CD4-positive, alpha-beta T cell treated with Interleukin-6 for 4 hours (primary cell): ENCODE data around the gene ABCC2.
"Not testable (repeated sequence)": the region's sequence is repeated elsewhere in the genome, so short reads cannot be mapped to it uniquely, and the experiment has no call there.

Source experiments
- DNase-seq: peaks from one replicate; pipeline ENCODE4 v3.0.0-alpha.2; 2020; ENCODE audit warnings: mixed read lengths

ABCC2 gene

DNA sequence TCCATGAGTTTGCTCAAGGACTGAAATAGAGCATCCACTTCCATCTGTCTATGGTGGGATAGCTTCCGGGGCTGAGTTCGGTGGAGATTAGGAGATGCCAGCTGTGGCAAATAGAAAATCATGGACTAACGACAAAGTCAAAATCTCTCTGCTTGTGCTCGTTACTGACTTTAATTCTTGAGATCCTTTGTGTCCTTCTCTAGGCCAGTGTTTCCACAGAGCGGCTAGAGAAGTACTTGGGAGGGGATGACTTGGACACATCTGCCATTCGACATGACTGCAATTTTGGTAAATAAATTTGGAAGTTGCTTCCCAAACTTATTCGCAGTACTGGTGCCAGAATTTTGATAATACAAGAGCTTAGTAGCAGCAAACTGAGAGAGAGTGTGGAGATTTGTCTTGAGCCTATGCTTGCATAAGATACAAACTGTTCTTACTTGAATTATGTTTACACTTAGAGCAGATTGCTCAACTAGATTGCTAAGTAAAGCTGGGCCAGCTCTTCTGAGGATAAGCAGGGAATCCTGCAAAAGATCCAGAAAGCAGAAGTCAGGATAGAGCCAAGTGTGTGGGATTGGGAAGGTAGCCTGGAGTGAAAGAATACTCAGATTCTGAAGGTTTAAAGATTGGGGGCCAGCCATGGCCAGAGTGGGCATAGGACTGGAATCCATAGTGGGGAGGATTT is 27.6 kb downstream of the ABCC2 start:
- DNase-seq = no peak

DNA sequence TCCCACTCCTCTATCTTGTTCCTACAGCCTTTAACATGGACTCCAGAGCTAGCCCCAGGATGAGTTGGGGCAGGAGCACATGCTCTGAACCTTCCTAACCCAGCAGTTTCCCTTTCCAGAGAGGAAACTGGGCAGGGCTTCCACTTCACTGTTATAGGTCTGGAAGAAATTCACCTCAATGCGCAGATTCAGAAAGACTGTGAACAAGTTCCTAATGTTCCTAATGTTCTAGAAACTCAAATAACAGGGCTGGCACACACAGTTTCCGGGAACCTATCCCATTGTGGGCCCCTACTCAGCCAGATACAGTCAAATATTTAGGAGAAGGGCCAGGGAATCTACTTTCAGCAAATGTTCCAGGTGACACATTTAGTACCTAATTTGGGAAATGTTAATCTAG is 29.7 kb downstream of the ABCC2 start:
- DNase-seq = no peak

DNA sequence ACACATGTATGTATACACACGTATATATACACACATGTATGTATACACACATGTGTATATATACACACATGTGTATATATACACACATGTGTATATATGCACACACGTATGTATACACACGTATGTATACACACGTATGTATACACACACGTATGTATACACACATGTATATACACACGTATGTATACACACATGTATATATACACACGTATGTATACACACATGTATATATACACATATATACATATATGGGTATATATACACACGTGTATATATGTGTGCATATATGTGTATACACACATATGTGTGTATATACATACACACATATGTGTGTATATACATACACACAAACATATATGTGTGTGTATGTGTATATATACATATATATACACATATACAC is 31.7 kb downstream of the ABCC2 start:
- no peak for DNase-seq

DNA sequence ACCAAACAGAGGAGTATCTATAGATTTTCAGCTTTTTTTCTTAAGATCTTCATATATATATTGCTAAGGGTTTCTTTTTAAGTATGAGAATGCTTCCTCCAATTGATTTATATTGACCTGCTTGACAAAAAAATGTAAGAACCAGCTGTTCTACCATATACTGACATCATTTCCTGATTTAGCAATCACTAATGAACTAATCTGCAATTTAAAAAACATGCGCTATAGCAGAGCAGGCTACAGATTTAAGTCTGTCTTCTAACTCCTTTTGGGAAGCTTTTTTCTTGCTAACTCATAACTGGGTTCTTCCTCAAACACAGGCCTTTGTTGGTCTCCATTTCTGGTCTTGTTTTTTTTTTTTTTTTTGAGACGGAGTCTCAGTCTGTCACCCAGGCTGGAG is 33.2 kb downstream of the ABCC2 start:
- no peak for DNase-seq

DNA sequence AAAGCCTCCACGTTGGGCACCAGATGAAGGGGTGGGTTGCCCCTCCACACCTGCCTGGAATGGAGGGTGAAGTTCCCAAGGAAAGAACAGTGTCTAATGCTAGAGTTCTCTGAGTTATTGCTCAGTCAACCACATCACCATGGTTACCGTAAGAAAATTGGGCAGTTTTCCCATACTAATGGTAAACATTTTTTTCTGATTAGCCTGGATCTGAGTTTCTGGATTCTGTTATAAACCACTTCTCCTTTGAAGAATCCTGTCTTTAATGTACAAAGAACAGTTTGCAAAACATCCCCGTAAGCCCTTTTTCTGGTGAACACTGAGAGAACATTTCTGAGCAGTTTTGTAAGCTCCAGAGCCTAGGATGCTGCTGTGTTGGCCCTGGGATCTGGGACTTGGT is 45.5 kb downstream of the ABCC2 start:
- no peak for DNase-seq

DNA sequence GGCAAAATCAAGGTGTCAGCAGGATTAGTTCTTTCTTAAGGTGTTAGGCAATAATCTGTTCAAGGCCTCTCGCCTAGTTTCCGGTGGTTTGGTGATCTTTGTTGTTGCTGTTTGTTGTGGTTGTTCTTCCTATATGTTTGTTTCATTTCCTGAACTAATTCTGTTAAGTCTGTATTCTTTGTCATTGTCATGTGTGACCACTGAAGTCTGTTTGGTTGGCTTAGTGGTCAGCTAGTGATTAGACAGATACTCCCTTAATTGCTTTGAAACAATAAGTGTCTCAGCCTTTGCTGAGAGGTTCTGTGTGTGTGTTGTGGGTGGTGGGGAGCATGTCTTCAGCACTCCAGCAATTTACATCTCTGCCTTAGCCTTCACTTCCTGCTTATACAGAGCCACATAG is 46.0 kb downstream of the ABCC2 start:
- no peak for DNase-seq

DNA sequence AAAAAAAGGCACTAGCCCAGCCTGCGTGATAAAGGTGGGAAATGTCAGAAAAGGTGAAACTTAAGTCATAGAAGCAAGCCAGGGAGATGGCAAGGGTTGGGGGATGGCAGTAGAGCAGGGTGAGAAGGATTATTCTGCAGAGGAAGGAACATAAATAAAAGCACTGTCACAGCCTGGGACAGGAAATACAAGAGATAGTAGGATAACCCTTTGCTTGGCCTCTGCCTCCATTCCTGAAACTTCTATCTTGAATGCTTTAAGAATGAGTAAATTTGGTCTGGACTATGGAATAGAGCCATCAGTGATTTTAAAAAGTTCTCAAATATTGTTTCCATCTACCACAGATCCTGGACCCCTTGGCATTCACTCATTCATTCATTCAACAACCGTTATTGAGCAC is 50.0 kb downstream of the ABCC2 start:
- no peak for DNase-seq

DNA sequence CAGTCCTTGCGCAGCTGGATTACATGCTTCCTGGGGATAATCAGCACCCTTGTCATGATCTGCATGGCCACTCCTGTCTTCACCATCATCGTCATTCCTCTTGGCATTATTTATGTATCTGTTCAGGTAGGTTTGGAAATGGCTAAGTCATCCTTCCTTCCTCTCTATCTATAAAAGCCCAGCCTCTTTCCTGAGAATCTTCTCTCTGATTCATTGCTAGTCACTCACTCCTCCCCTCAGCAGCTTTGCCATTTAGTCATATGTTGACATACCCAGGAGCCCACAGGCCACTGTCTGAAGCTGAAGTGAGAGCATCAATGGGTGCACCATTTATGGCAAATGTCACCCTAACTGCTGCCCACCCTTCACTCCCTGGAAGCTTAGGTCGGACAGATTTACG is 52.0 kb downstream of the ABCC2 start:
- DNase-seq = no peak

DNA sequence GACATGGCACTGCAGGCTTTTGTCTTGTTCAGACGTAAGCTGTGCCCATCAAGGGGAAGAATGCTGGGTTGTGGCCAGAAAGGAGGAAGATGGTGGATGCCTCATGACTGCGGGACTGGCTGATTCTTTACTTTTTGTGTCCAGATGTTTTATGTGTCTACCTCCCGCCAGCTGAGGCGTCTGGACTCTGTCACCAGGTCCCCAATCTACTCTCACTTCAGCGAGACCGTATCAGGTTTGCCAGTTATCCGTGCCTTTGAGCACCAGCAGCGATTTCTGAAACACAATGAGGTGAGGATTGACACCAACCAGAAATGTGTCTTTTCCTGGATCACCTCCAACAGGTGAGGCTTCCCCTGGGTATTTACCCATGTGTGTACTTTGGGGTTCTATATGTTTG is 53.5 kb downstream of the ABCC2 start:
- DNase-seq = no peak

DNA sequence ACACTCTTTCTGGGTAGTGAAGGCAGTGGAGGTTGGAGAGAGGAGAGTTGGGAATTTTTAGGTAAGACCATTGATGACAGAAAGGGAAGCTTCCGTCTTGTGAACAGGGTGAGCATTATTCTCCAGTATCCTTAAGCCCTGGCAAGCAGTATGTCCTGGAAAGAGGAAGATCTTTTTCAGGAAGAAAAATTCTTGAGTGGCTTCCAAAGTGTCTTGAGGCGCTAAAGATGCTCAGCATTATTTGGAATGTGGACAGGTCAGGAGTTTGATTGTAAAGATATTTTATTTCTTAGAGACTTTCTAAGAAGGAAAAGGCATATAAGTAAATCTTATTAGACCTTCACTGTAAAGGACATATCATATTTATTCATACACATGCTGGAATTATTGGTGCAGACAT is 54.3 kb downstream of the ABCC2 start:
- no peak for DNase-seq

DNA sequence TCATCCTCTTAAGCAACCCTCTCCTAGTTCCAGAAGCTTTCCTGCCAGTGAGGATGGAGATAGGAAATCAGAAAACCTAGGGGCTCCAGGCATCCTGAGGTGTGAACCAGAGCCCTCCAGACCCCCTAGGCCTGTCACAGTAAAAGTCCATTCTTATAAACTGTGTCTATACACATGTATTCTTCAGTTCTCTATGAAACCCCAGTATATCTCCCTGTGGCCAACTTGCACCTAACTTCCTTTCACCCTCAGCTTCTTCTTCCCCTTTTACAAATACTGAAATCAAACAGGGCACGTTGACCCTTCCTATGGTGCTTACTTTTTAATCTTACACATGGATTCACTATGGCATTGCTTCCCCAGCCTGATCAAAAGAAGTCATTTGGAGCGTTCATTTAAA is 58.4 kb downstream of the ABCC2 start:
- not testable (repeated sequence) for DNase-seq

DNA sequence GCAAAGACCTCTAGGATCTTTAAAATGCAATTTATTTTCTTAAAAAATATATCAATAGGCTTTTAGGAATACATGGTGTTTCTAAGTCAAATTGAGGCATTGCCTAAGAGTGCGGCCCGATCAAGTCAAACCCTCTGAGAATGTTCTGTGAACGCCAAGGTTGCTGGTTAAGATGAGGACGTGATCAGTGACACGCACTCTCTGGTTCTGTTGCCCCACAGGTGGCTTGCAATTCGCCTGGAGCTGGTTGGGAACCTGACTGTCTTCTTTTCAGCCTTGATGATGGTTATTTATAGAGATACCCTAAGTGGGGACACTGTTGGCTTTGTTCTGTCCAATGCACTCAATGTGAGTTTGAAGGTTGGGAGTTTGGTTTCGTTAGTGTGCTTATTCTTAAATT is 59.3 kb downstream of the ABCC2 start:
- DNase-seq = no peak

DNA sequence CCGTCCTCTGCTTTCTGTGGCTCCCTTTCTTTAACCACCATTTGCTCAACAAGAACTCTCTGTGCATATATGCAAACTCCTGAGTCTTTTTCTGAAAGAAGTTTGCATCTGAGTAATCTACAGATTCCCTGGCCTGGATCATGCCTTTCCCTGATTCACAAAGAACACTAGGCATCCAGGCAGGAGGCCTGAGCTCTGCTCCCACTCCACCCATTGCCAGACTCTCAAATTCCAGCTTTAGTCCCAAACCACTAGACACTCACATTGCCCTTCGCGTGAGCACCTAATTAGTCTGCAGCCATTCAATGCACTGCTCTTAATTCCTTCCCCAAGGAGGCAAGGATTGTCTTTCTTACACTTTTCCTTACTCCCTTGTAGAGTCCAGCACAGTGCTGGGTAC is 60.9 kb downstream of the ABCC2 start:
- DNase-seq = no peak

DNA sequence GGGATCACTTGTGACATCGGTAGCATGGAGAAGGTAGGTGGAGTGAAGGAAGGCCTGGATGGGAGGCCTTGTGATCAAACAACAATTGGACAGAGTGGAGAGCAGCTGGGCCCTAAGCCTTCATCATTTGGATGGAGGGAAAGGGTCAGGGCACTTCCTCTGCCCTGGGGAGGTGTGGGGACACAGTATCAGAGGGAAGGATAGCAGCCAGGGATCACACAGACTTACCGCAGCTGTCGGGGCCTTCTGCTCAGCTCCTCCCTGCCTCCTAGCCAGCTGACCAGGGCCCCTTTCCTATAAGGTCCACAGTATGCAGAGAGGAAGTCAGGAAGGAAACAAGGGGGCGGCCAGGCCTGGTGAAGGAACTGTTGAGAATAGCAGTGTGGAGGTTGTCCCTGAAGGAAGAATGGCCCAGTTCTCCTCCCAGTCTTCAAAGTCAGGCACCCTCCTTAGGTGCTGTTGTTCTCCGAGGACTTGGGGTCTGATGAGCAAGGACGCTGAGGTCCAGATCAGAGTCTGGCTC is 62.1 kb downstream of the ABCC2 start:
- no peak for DNase-seq

DNA sequence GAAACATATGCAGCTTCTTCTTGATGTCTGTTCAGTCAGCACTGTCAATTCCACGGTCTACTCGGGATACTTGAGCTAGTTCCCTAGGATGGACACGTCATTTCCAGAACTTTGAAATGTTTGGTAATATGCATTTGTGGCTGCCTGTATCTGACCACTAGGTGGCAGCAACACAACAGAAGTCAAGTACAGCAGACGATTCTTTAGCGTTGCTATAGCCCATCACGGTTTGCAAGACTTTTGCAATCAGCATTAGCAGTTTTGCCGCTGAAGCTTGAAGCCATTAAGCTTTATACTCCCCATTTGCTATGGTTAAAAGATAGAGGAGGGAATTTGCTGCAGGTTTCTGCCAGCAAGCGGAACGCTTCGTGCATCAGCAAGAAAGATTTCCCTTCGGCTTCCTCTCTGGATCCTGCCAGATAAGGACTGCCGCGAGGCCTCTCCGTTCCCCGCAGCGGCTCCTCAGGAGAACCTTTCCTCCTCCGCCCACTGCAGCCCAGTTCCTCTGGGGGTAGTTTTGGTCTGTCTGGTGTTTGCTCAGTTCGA is 63.5 kb downstream of the ABCC2 start:
- peak; percentile 78 for DNase-seq

DNA sequence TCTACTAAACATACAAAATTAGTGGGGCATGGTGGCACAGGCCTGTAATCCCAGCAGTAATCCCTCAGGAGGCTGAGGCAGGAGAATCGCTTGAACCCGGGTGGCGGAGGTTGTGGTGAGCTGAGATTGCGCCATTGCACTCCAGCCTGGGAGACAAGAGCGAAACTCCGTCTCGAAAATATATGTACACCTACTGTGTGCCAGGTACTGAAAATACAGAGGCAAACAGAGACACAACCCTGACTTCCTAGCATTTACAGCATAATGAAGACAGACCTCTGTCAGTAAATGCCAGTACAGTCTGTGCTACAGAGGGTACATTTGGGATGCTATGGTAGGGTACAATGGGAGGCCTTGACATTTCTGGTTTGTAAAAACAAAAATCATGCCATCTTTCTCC is 66.6 kb downstream of the ABCC2 start:
- DNase-seq = no peak

DNA sequence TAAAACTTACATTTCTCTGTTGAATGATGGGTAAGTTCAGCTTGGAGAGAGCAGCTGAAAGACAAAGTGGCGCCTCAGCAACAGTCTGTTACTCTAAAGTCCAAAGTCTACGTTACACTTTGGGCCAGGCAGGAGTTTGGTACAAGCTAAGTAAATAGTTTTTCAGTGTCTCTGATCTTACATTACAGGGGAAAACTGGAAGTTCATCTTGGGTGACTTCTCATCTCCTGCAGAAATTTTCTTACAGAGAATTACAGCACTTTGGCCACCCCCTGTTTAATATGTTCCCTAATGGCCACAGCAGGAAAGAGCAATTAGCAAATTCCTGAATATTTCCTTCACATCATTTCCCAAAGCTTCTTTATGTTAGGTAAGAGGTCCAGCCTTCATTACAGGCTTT is 67.1 kb downstream of the ABCC2 start:
- DNase-seq = no peak

DNA sequence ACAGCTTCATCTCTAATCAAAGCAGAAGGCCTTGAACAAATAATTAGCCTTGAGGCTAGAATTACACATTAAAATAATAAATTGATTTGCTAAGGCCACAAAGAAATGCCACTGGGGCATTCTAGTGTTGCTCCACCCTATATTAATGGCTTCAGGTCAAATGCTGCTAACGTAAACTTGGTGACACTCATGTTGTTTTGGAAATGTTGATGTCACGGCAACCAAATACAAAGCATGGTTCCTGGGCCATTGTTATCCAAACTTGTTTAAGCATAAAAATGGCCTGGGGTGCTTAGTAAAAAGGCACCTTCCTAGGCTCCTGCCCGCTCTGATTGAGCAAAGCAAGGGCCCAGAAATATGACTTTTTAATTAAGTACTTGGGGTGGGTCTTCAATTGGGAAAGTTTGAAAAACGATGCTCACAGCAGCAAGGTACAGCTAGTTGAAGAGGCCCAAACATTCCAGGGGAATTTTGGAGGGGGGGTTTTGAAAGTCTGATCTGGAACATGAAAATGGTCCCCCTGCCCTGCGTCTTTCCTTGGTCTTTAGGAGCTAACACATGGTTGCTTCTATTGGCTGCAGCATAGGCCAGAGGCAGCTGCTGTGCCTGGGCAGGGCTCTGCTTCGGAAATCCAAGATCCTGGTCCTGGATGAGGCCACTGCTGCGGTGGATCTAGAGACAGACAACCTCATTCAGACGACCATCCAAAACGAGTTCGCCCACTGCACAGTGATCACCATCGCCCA is 67.8 kb downstream of the ABCC2 start:
- DNase-seq = no peak

DNA sequence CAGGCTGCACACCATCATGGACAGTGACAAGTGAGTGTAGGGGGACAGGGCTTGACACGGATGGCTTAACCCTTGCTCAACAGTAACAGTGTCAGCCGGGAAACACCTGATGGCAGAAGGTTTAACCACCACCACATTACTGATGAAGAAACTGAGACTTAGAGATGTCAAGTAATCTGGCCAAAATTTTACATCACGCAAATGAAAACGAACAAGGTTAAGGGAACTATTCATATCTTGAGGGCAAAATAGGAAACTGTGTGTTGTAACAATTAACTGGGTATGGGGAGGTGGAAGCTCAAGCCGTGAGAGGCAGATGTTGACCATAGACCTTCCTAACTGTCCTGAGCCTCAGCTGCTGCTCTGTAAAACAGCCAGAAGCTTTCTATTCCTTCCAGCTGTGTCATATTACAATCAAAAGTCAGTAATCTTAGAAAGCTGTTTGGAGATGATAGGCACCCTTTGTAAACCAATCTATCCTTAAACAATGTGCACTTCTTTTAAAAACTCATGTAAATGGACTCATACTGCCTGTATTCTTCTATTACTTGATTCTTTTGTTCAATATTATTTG is 68.4 kb downstream of the ABCC2 start:
- DNase-seq = no peak

DNA sequence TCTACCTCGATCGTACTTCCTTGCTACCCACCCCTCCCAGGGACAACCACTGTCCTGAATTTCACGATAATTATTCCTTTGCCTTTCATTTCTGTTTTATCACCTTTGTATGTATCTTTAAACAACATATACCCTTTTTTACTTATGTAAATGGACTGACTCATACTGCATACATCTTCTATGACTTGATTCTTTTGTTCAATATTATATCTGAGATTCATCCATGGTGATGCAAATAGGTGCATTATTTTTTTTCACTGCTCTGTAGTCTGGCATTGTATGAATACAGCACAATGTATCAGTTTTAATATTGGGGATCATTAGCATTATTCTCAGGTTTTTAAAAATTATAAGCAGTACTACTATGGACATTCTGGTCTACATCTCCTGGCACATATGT is 69.4 kb downstream of the ABCC2 start:
- DNase-seq = no peak

DNA sequence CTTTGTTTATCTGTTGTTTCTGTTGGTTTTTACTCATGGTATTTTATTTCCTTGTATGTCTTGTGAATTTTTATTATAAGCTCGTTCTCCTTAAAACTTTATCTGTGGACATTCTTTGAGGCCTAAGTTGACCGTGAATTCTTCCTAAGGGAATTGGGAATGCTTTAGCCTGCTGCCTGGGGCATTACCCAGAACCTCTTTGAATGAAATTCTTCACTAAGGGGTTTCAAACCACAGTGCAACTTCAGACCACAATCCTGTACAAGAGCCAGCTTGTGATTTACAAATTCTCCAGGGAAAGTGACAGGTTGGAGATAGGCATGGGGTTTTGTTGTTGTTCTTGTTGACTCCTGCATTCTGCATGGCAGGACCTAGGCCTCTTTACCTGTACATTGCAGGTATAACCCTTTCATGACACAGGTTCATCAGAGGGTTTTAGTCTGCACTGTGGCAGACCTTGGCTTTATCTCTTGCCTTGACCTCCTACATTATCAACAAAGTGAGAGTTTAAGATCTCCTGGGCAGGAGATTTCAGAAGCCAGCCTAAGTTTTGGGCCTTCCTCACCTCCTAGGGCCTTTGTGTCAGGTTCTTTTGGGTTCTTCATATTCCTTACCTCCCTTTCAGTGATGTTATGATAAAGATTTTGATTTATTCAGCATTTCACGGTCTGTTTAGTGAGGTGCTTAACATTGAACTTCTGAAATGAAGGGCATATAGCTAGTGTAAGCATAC is 70.2 kb downstream of the ABCC2 start:
- no peak for DNase-seq

DNA sequence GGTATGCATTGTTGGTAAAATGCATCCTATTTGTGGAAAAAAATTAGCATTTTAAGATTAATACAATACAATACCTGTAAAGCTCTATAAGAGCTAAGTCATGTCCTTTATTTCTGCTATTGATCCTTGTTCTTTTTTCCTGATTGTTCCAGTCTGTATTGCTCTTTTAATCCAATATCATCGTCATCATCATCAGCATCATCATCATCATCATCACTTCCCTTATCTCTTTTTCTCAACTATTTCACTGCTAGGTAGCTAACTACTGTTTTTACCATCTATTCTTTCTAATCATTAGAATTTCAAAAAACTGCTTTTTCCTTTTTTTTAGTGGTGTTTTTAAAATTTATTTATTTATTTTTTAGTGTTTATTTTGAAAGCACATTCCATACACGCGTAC is 71.2 kb downstream of the ABCC2 start:
- no peak for DNase-seq

DNA sequence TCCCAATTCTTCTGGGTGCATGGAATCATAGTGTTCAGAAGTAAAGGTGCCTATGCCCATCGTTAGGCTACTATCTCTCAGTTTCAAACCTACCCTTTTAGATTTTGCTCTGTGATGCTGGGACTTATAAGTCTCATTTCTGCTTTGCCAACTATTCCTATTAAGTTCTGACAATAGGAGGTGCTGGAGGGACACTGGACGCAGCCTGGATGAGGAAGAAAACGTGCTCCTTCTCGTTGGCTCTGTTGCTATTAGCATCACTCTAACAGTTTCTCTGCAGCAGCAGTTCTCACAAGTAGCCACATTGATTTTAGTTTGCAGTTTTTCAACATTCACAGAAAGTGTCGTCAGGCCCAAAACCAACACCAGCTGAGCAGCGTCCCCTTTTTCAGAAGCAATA is 72.4 kb downstream of the ABCC2 start:
- no peak for DNase-seq
